Measurements from ENCODE around the gene DOCK6.
A peak's percentile ranks its signal among the peaks of the same experiment; 100 is the strongest.

Gene DOCK6

GRCh38 chr19:11223200-11223599 lies 39.1 kb downstream of the DOCK6 start:
- DNase-seq (ENCODE audit: low read depth), result no peak

GRCh38 chr19:11221082-11221598 lies 41.2 kb downstream of the DOCK6 start:
- no peak for DNase-seq (ENCODE audit: low read depth)

GRCh38 chr19:11214387-11214786 lies 47.9 kb downstream of the DOCK6 start:
- DNase-seq (ENCODE audit: low read depth), result no peak

- DNase-seq (ENCODE audit: low read depth), result no peak
Observed at GRCh38 chr19:11210656-11210928, 51.7 kb downstream of the DOCK6 start.

GRCh38 chr19:11209839-11210655 lies 52.3 kb downstream of the DOCK6 start:
- DNase-seq (ENCODE audit: low read depth), result no peak

GRCh38 chr19:11208561-11209471 lies 53.5 kb downstream of the DOCK6 start:
- DNase-seq (ENCODE audit: low read depth), result no peak

GRCh38 chr19:11205939-11206570 lies 56.3 kb downstream of the DOCK6 start:
- DNase-seq (ENCODE audit: low read depth), result no peak

GRCh38 chr19:11204943-11205349 lies 57.4 kb downstream of the DOCK6 start:
- DNase-seq (ENCODE audit: low read depth), result no peak

GRCh38 chr19:11204076-11204602 lies 58.2 kb downstream of the DOCK6 start:
- DNase-seq (ENCODE audit: low read depth), result no peak

GRCh38 chr19:11203194-11204075 lies 58.9 kb downstream of the DOCK6 start:
- DNase-seq (ENCODE audit: low read depth), result no peak

- DNase-seq (ENCODE audit: low read depth), result no peak
Observed at GRCh38 chr19:11202488-11203193, 59.7 kb downstream of the DOCK6 start.

GRCh38 chr19:11201791-11202190 lies 60.5 kb downstream of the DOCK6 start:
- no peak for DNase-seq (ENCODE audit: low read depth)

GRCh38 chr19:11200931-11201330 lies 61.4 kb downstream of the DOCK6 start:
- DNase-seq (ENCODE audit: low read depth), result no peak

- no peak for DNase-seq (ENCODE audit: low read depth)
Observed at GRCh38 chr19:11200015-11200574, 62.2 kb downstream of the DOCK6 start.

GRCh38 chr19:11199517-11199916 lies 62.8 kb downstream of the DOCK6 start:
- no peak for DNase-seq (ENCODE audit: low read depth)

- no peak for DNase-seq (ENCODE audit: low read depth)
Observed at GRCh38 chr19:11198769-11199424, 63.4 kb downstream of the DOCK6 start.

GRCh38 chr19:11198175-11198534 lies 64.2 kb downstream of the DOCK6 start:
- no peak for DNase-seq (ENCODE audit: low read depth)

- DNase-seq (ENCODE audit: low read depth), result peak; percentile 61
Observed at GRCh38 chr19:11197291-11198174, 64.8 kb downstream of the DOCK6 start, which contains the start of gene KANK2. TSS of gene KANK2 (minus strand) at chr19:11197545. CDS start at chr19:11194511, 3,034 bp downstream.

All from stimulated activated CD8-positive, alpha-beta memory T cell treated with anti-CD3 and anti-CD28 coated beads, Interleukin-4, amount 100 ng/mL, for 24 hours (primary cell).